ENCODE data around the gene XXYLT1. TPM values are rescaled to one million over a fixed set of nuclear protein-coding genes. Genes with fewer than 3 reads are reported as not detected.

The XXYLT1 gene
- total RNA-seq, 1 donor from 2014 or later = 10.5 TPM

DNA sequence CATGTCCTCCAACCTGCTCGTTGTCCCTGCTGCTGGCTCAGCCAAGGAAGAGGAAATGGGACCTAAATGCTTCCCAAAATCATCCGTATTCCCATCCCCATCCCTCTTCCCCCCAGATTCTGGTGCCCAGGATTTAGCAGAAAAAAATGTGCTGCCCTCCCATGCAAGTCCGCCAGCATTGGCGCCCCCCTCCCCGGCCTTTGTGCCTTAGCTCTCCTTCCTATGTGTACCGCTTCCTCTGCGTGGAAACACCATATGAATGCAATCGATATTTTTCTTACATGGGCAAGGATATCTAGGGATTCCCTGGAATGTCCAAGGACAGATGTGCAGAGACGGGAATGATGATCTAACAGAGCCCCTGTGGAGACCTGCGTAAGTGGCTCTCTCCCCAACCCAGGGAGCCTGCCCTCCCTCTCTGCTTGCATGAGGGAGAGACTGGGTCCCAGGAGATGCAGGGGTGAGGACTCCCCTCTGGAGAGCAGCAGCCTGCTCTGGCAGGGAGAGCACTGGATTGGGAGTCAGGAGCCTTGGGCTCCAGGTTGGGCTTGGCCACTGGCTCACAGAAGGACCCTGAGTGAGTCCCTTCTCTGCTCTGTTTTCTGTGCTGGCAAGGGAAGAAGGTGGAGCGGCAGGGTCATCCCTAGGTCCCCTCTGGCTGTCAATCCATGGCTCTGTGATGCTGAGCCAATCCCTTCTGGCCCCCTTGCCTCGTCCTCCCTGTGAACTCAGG lies 227.2 kb downstream of the XXYLT1 start:
- Histone ChIP-seq H3K36me3 (ENCODE audit: control insufficient read depth, insufficient read depth, low read length) (no peaks in the 10 kb centered on the region), H3K27me3 (ENCODE audit: control insufficient read depth, insufficient read depth, low read length) (no peaks in the 10 kb centered on the region), H3K4me3 (ENCODE audit: low read depth, low read length) (no peak overlapping the region)
- no peak for FAIRE-seq
- DNase-seq (ENCODE audit: low read depth) = no peak
- TF ChIP-seq, protein P1, sequence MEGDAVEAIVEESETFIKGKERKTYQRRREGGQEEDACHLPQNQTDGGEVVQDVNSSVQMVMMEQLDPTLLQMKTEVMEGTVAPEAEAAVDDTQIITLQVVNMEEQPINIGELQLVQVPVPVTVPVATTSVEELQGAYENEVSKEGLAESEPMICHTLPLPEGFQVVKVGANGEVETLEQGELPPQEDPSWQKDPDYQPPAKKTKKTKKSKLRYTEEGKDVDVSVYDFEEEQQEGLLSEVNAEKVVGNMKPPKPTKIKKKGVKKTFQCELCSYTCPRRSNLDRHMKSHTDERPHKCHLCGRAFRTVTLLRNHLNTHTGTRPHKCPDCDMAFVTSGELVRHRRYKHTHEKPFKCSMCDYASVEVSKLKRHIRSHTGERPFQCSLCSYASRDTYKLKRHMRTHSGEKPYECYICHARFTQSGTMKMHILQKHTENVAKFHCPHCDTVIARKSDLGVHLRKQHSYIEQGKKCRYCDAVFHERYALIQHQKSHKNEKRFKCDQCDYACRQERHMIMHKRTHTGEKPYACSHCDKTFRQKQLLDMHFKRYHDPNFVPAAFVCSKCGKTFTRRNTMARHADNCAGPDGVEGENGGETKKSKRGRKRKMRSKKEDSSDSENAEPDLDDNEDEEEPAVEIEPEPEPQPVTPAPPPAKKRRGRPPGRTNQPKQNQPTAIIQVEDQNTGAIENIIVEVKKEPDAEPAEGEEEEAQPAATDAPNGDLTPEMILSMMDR (IDR thresholded peaks at IDR 0.05; ENCODE audit: insufficient read depth, low read length, severe bottlenecking) = no peak

DNA sequence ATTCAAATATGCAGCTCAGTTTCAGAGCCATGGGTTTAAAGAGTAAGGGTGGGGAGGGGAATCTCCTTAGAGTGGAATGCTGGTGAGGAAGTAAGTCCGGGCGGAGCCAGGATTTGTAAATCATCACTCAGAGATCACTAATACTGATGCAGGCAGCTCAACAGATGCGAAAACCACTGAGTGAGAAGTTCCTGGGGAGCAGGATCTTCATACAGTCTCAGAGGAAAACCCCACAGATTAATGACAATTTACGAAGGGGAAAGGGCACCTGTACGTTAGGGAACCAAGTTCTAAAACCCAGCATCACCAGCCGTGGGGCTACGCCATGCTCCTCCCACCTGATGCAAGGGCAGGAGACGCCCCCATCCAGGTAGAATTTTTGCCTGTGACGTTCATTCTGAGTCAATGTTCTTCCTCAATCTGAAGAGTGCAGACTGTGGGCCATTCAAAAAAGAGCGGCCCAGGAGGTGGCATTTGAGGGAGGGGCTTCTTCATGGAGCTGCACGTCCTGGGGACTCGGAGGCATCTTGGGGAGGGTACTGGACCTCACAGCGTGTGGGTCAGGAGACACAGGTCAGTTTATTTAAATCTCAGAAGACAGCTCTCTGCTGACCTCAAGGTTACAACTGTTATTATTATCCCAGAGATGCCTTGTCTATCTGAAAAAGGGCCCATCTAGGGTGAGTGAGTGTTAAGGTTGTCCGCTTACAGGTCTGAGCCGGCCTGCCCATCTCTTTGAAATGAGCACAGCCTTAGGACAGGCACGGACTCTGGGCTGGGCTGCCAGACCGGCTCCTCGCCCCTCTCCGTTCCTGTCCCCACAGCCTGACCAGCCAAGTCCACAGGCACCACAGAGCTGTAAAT lies 228.0 kb downstream of the XXYLT1 start:
- FAIRE-seq = peak; percentile 40

DNA sequence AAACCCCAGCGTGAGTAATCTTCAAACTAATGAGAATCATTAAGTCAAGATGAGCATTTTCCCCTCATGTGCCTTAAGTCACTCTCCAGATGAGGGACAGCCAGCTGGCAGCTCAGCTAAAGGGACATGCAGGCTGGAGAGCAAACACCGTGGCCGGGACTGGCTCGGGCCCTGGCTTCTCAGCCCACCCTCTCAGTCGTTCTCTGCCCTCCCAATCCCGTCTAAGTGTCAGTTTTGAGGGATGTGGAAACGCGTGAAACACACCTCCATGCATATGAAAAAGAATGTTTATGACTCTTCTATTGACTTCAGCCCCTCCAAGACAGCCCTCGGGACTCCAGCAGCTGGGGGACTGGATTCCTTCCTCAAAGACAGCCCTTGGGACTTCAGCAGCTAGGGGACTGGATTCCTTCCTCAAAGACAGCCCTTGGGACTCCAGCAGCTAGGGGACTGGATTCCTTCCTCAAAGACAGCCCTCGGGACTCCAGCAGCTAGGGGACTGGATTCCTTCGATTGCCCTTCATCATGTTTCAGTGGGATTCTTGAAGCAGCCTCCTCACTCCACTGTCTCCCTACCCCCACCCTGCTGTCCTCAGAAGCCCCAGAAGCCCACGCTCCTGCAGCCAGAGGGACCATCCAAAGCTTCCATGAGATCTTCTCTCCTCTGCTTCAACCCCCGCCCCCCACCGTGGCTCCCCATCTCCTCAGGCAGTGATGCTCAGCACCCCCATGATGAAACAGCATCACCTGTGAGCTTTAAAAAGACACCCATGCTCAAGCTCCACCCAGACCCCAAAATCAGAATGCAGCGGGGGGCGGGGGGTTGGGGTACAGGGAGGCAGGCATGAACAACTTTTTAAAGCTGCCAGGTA lies 228.9 kb downstream of the XXYLT1 start:
- FAIRE-seq = no peak
- TF ChIP-seq, protein P1 (IDR thresholded peaks at IDR 0.05; ENCODE audit: insufficient read depth, low read length, severe bottlenecking) = no peak
- H3K4me3 ChIP-seq (ENCODE audit: low read depth, low read length) = no peak overlapping the region

More for the DNA sequence above, 228.0 kb downstream of the XXYLT1 start:
- Histone ChIP-seq H3K36me3 (ENCODE audit: control insufficient read depth, insufficient read depth, low read length) (no peaks in the 10 kb centered on the region), H3K27me3 (ENCODE audit: control insufficient read depth, insufficient read depth, low read length) (no peaks in the 10 kb centered on the region), H3K4me3 (ENCODE audit: low read depth, low read length) (no peak overlapping the region)
- DNase-seq (ENCODE audit: low read depth) = peak; percentile 46
- TF ChIP-seq, protein P1 (IDR thresholded peaks at IDR 0.05; ENCODE audit: insufficient read depth, low read length, severe bottlenecking) = no peak

DNA sequence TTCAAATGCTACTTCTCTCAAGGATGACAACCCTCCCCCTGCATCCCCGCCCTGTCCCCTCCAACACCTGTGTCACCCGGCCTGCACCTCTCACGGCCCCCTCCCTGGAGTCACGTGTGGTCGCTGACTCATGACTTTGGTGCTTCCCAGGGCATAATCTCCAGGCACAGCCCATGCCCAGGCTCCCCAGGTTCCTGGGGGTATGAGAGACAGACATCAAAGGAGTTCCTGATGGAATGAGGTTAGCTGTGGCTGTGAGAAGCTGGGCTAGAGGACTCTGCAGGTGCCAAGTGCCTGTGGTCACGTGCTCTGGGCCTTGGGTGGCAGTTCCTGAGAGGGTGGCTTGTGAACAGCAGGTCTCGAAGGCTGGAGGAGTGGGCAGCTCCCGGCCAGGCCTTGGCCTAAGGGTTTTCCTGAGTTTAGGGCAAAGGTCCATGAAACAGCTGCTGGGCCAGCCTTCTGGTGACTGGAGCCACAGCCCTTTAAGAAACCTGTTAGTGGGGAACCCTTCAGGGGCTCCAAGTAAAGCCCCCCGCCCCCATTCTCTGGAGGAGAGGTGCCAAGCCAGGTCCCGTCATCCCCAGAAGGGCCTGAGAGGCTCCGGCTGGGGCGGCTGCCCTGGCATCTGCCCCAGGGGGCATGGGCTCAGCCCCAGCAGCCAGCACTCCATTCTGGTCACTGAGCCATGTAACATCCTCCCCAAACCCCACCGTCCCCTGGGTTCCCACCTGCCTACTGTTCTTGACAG lies 230.0 kb downstream of the XXYLT1 start:
- no peaks in the 10 kb centered on the region for H3K36me3 ChIP-seq (ENCODE audit: control insufficient read depth, insufficient read depth, low read length)
- TF ChIP-seq, protein P1 (IDR thresholded peaks at IDR 0.05; ENCODE audit: insufficient read depth, low read length, severe bottlenecking) = no peak
- H3K27me3 ChIP-seq (ENCODE audit: control insufficient read depth, insufficient read depth, low read length) = no peaks in the 10 kb centered on the region
- DNase-seq (ENCODE audit: low read depth) (peak; percentile 35), FAIRE-seq (no peak)
- H3K4me3 ChIP-seq (ENCODE audit: low read depth, low read length) = no peak overlapping the region

More for the DNA sequence above, 228.9 kb downstream of the XXYLT1 start:
- Histone ChIP-seq H3K36me3 (ENCODE audit: control insufficient read depth, insufficient read depth, low read length) (no peaks in the 10 kb centered on the region), H3K27me3 (ENCODE audit: control insufficient read depth, insufficient read depth, low read length) (no peaks in the 10 kb centered on the region)
- no peak for DNase-seq (ENCODE audit: low read depth)

DNA sequence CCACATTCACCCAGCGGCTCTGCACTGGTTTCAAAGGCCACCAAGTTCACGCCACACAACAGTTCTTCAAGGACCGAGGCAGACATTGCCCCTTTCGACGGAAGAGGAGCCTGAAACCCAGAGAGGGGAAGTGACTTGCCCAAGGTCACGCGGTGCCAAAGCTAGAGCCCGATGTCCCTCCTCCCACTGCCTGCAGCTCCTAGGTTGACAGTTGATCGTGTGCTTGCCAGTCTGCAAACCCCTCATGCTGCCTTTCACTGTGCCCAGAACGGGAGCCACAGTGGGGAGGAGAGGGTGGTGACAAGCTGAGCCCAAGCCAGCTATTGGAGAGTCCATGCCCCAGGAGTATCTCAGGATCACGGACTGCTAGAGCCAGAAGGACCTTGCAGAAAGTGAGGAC lies 230.9 kb downstream of the XXYLT1 start:
- TF ChIP-seq, protein P1 (IDR thresholded peaks at IDR 0.05; ENCODE audit: insufficient read depth, low read length, severe bottlenecking) = no peak
- no peak for DNase-seq (ENCODE audit: low read depth)

More for the DNA sequence above, 230.9 kb downstream of the XXYLT1 start:
- Histone ChIP-seq H3K36me3 (ENCODE audit: control insufficient read depth, insufficient read depth, low read length) (no peaks in the 10 kb centered on the region), H3K27me3 (ENCODE audit: control insufficient read depth, insufficient read depth, low read length) (no peaks in the 10 kb centered on the region), H3K4me3 (ENCODE audit: low read depth, low read length) (no peak overlapping the region)
- FAIRE-seq = no peak
